ENCODE data around the gene ACLY. TPM values are rescaled to one million over a fixed set of nuclear protein-coding genes. Genes with fewer than 3 reads are reported as not detected.
A peak's percentile ranks its signal among the peaks of the same experiment; 100 is the strongest.

The ACLY gene
- total and polyA plus RNA-seq, 2 experiments from 2014 or later = 89.2 to 96.3 TPM

DNA sequence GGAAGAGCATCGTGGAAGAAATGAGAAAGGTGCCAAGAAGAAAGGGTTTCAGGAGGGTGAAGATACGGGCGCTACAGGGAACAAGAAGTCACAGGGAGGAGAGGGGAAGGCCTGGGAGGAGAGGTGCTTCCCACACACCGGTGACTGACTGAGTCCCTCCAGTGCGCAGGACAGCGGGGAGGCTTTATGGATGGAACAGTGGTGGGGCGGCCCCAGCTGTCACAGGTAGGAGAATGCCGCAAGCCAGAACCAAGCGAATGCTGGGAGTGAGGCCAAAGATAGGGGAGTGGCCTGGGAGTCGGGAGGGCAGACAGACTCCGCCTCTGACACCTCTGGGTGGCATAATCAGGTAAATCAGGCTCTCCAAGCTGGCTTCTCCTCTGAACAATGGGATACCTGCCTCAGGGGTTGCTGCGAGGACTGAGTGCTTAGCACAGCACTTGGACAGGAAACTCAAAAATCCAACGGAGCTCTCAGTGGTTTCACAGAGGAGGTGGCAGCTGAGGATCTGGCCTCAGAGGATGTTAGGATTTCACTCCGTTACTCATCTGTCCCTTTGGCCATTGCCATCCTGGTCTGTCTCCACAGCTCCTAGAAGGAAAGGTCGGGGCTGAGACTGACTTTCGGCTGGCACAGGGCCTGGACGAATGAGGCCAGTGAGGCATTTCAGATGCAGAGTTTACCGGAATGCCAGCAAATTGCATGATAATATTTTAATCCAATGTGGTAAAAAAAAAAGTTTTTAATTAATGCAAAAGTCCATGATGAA lies 47.1 kb upstream of the ACLY start:
- no peaks in the 10 kb centered on the region for H3K27me3 ChIP-seq
- no peaks in the 10 kb centered on the region for H3K9me3 ChIP-seq (ENCODE audit: low read depth)
- H3K36me3 ChIP-seq = no peaks in the 10 kb centered on the region
- TF ChIP-seq, protein P1, sequence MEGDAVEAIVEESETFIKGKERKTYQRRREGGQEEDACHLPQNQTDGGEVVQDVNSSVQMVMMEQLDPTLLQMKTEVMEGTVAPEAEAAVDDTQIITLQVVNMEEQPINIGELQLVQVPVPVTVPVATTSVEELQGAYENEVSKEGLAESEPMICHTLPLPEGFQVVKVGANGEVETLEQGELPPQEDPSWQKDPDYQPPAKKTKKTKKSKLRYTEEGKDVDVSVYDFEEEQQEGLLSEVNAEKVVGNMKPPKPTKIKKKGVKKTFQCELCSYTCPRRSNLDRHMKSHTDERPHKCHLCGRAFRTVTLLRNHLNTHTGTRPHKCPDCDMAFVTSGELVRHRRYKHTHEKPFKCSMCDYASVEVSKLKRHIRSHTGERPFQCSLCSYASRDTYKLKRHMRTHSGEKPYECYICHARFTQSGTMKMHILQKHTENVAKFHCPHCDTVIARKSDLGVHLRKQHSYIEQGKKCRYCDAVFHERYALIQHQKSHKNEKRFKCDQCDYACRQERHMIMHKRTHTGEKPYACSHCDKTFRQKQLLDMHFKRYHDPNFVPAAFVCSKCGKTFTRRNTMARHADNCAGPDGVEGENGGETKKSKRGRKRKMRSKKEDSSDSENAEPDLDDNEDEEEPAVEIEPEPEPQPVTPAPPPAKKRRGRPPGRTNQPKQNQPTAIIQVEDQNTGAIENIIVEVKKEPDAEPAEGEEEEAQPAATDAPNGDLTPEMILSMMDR (IDR thresholded peaks at IDR 0.05; ENCODE audit: low read depth, low read length) = no peak
- peak overlapping the region; percentile 58 for H3K4me3 ChIP-seq
- peak; percentile 43 to 74 for DNase-seq (ENCODE audit: low read depth in 1 of 2, low spot score in 1 of 2)
- no peaks in the 10 kb centered on the region for H3K4me1 ChIP-seq (ENCODE audit: low read depth)
- H3K27ac ChIP-seq = peak overlapping the region; percentile 62

GRCh38 chr17:41962768-41963434 lies 44.1 kb upstream of the ACLY start:
- no peak overlapping the region for H3K27ac ChIP-seq

GRCh38 chr17:41962111-41962510 lies 43.4 kb upstream of the ACLY start:
- H3K4me3 ChIP-seq = no peak overlapping the region
- H3K4me1 ChIP-seq (ENCODE audit: low read depth) = peaks cover 6% of the 10 kb centered on the region
- DNase-seq (ENCODE audit: low read depth in 1 of 2, low spot score in 1 of 2) = no peak
- no peak overlapping the region for H3K27ac ChIP-seq
- H3K36me3 ChIP-seq = no peaks in the 10 kb centered on the region
- H3K27me3 ChIP-seq = no peaks in the 10 kb centered on the region
- TF ChIP-seq, protein P1 (IDR thresholded peaks at IDR 0.05; ENCODE audit: low read depth, low read length) = no peak
- no peaks in the 10 kb centered on the region for H3K9me3 ChIP-seq (ENCODE audit: low read depth)

More at GRCh38 chr17:41962768-41963434, 44.1 kb upstream of the ACLY start:
- Histone ChIP-seq H3K27me3 (no peaks in the 10 kb centered on the region), H3K9me3 (ENCODE audit: low read depth) (no peaks in the 10 kb centered on the region), H3K4me1 (ENCODE audit: low read depth) (peaks cover 6% of the 10 kb centered on the region), H3K36me3 (no peaks in the 10 kb centered on the region), H3K4me3 (no peak overlapping the region)
- peak; percentile 72 to 84 for DNase-seq (ENCODE audit: low read depth in 1 of 2, low spot score in 1 of 2)
- TF ChIP-seq, protein P1 (IDR thresholded peaks at IDR 0.05; ENCODE audit: low read depth, low read length) = peak; percentile 93

DNA sequence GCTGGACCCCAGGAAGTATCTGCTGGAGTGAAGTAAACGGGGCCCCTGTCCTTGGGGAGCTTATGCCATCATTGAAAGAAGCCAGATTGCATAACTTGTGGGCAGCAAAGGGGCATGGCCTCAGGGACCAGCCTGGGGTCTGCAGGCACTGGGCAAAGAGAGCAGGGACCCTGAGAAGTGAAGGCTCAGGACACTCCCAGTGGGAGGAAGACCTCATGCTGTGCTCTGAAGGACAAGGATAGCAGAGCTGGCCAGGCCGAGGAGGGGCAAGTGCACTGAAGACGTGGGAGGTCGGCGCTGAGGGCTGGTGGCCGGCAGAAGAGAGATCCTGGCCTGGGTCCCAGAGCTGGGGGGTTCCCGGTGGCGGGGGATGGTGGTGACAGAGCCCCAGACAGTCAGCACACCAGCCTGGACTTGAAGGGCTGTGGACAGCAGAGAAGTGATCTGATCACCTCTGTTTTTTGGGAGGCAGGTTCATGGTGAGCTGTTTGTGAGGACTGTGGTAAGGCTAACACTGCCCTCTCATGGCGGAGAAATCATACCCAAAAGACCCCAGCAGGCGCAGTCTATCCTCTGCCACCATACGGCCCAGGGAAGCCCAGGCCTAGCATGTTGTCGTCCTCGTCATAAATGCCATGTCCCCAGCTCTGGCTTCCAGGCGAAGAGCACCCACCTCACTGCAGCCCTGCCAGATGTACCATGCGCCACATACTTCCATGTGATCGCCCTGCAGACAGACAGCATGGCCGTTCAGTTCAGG lies 40.8 kb upstream of the ACLY start:
- Histone ChIP-seq H3K9me3 (ENCODE audit: low read depth) (no peaks in the 10 kb centered on the region), H3K4me3 (no peak overlapping the region), H3K27me3 (no peaks in the 10 kb centered on the region), H3K36me3 (no peaks in the 10 kb centered on the region), H3K27ac (peak overlapping the region; percentile 62), H3K4me1 (ENCODE audit: low read depth) (peaks cover 6% of the 10 kb centered on the region)
- peak; percentile 63 to 73 for DNase-seq (ENCODE audit: low read depth in 1 of 2, low spot score in 1 of 2)
- TF ChIP-seq, protein P1 (IDR thresholded peaks at IDR 0.05; ENCODE audit: low read depth, low read length) = peak; percentile 64

DNA sequence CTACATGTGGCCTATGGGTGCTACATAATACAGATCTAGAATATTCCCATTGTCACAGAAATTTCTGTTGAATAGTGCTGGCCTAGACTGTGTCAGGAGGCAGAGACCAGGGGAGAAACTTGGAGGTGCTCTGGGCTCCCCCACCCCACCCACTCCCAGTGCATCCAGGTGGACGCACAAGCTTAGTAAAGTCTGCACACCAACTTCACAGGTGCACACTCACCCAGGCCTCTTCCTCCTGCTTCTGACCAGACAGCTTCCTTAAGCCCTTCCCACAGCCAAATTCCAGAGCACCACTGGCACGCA lies 40.2 kb upstream of the ACLY start:
- no peak overlapping the region for H3K4me3 ChIP-seq
- TF ChIP-seq, protein P1 (IDR thresholded peaks at IDR 0.05; ENCODE audit: low read depth, low read length) = no peak
- H3K9me3 ChIP-seq (ENCODE audit: low read depth) = no peaks in the 10 kb centered on the region
- peak in 1 of 2 donors; percentile 39 for DNase-seq (ENCODE audit: low read depth in 1 of 2, low spot score in 1 of 2)
- H3K4me1 ChIP-seq (ENCODE audit: low read depth) = peaks cover 6% of the 10 kb centered on the region
- H3K27me3 ChIP-seq = no peaks in the 10 kb centered on the region
- peaks cover 3% of the 10 kb centered on the region for H3K36me3 ChIP-seq
- peak overlapping the region; percentile 62 for H3K27ac ChIP-seq
